ENCODE results near the gene EPB41L4A.
"Not testable (repeated sequence)": the region's sequence is repeated elsewhere in the genome, so short reads cannot be mapped to it uniquely, and the experiment has no call there.

EPB41L4A gene

GRCh38 chr5:112419164-112419985 is at the start of gene EPB41L4A:
Gene EPB41L4A, minus strand, starts transcription at chr5:112419277. Its CDS starts 238 bp downstream, at chr5:112419039.
- DNase-seq = no peak

GRCh38 chr5:112467485-112467884 is 48.4 kb upstream of the EPB41L4A start:
- DNase-seq = no peak

- DNase-seq = not testable (repeated sequence)
Measured at GRCh38 chr5:112466261-112466660, 47.2 kb upstream of the EPB41L4A start.

- not testable (repeated sequence) for DNase-seq
Measured at GRCh38 chr5:112447187-112447760, 28.2 kb upstream of the EPB41L4A start.

GRCh38 chr5:112445626-112446350 is 26.7 kb upstream of the EPB41L4A start:
- no peak for DNase-seq

- DNase-seq = not testable (repeated sequence)
Measured at GRCh38 chr5:112443932-112444331, 24.9 kb upstream of the EPB41L4A start.

GRCh38 chr5:112440031-112440430 is 21.0 kb upstream of the EPB41L4A start:
- no peak for DNase-seq

- no peak for DNase-seq
Measured at GRCh38 chr5:112436144-112436543, 17.1 kb upstream of the EPB41L4A start.

- no peak for DNase-seq
Measured at GRCh38 chr5:112434641-112435040, 15.6 kb upstream of the EPB41L4A start.

GRCh38 chr5:112426202-112426601 is 7.1 kb upstream of the EPB41L4A start:
- not testable (repeated sequence) for DNase-seq

- no peak for DNase-seq
Measured at GRCh38 chr5:112419986-112420864, 1.1 kb upstream of the EPB41L4A start.

- DNase-seq = no peak
Measured at GRCh38 chr5:112418659-112419163, 366 bp downstream of the EPB41L4A start.

GRCh38 chr5:112417931-112418658 is 982 bp downstream of the EPB41L4A start:
- no peak for DNase-seq

GRCh38 chr5:112415552-112415951 is 3.5 kb downstream of the EPB41L4A start:
- DNase-seq = no peak

- DNase-seq = no peak
Measured at GRCh38 chr5:112413611-112414010, 5.5 kb downstream of the EPB41L4A start.

GRCh38 chr5:112412346-112412745 is 6.7 kb downstream of the EPB41L4A start:
- no peak for DNase-seq

GRCh38 chr5:112411903-112412302 is 7.2 kb downstream of the EPB41L4A start:
- no peak for DNase-seq

GRCh38 chr5:112407666-112408065 is 11.4 kb downstream of the EPB41L4A start:
- DNase-seq = no peak

- DNase-seq = no peak
Measured at GRCh38 chr5:112407240-112407639, 11.8 kb downstream of the EPB41L4A start.

GRCh38 chr5:112403069-112403468 is 16.0 kb downstream of the EPB41L4A start:
- DNase-seq = no peak

GRCh38 chr5:112401924-112402323 is 17.2 kb downstream of the EPB41L4A start:
- DNase-seq = no peak

- DNase-seq = no peak
Measured at GRCh38 chr5:112397690-112398089, 21.4 kb downstream of the EPB41L4A start.

All from GDM1 (cell line).